ENCODE data around the gene ETDB. TPM values are rescaled to one million over a fixed set of nuclear protein-coding genes. Genes with fewer than 3 reads are reported as not detected.

ETDB gene
- total RNA-seq, 1 donor from 2014 or later, result not detected

DNA sequence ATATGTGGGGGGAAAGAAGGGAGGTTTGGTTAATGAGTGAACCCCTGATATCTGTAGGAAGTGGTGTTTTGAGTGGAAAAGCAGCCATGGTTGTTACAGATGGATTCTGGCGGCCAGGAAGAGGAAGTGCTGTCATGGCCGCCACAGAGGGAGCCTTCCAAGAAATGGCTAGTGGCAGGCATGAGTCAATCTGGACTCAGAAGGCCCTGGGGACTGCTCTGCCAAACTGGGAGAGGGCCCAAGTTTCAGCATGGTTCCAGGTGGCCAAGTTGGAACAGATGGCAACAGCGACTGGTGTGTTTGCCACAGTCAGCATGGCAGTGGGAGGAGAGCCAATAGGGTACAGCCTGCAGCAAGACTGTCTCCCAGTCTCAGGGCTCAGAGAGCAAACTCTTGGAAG lies 32.5 kb downstream of the ETDB start:
- Mint-ChIP-seq H3K27me3 (ENCODE audit: low read depth, unreplicated experiment) (no peaks in the 10 kb centered on the region), H3K4me1 (ENCODE audit: low read depth, unreplicated experiment) (no peaks in the 10 kb centered on the region), H3K36me3 (ENCODE audit: low read depth, unreplicated experiment) (no peaks in the 10 kb centered on the region), H3K4me3 (ENCODE audit: unreplicated experiment) (no peak overlapping the region), H3K9me3 (ENCODE audit: unreplicated experiment) (peaks cover 2% of the 10 kb centered on the region), H3K27ac (ENCODE audit: unreplicated experiment) (no peak overlapping the region)
- Histone ChIP-seq H3K9ac (ENCODE audit: low read length) (no peak overlapping the region), H3K4me2 (ENCODE audit: low read length) (no peak overlapping the region), H3K79me2 (ENCODE audit: insufficient read depth, low read length) (no peaks in the 10 kb centered on the region), H2AFZ (ENCODE audit: low read depth, low read length) (no peak overlapping the region), H3K36me3 (ENCODE audit: insufficient read depth, low read length) (no peaks in the 10 kb centered on the region), H3K27ac (ENCODE audit: low read depth, low read length) (no peak overlapping the region), H4K20me1 (ENCODE audit: insufficient read depth, low read length) (no peaks in the 10 kb centered on the region), H3K4me1 (ENCODE audit: insufficient read depth, low read length) (no peaks in the 10 kb centered on the region), H3K4me3 (ENCODE audit: insufficient read depth, low read depth, low read length) (no peak overlapping the region), H3K9me3 (ENCODE audit: insufficient read depth, low read depth, low read length) (no peaks in the 10 kb centered on the region), H3K27me3 (ENCODE audit: insufficient read depth, low read length) (no peaks in the 10 kb centered on the region)
- DNase-seq (ENCODE audit: low read depth), result no peak
- no peak for FAIRE-seq
- TF ChIP-seq, protein P1, sequence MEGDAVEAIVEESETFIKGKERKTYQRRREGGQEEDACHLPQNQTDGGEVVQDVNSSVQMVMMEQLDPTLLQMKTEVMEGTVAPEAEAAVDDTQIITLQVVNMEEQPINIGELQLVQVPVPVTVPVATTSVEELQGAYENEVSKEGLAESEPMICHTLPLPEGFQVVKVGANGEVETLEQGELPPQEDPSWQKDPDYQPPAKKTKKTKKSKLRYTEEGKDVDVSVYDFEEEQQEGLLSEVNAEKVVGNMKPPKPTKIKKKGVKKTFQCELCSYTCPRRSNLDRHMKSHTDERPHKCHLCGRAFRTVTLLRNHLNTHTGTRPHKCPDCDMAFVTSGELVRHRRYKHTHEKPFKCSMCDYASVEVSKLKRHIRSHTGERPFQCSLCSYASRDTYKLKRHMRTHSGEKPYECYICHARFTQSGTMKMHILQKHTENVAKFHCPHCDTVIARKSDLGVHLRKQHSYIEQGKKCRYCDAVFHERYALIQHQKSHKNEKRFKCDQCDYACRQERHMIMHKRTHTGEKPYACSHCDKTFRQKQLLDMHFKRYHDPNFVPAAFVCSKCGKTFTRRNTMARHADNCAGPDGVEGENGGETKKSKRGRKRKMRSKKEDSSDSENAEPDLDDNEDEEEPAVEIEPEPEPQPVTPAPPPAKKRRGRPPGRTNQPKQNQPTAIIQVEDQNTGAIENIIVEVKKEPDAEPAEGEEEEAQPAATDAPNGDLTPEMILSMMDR (IDR thresholded peaks at IDR 0.05; ENCODE audit: insufficient read depth, low read depth, low read length), result no peak
- TF ChIP-seq EZH2 (IDR thresholded peaks at IDR 0.05; ENCODE audit: insufficient read depth, low read length), result no peak

DNA sequence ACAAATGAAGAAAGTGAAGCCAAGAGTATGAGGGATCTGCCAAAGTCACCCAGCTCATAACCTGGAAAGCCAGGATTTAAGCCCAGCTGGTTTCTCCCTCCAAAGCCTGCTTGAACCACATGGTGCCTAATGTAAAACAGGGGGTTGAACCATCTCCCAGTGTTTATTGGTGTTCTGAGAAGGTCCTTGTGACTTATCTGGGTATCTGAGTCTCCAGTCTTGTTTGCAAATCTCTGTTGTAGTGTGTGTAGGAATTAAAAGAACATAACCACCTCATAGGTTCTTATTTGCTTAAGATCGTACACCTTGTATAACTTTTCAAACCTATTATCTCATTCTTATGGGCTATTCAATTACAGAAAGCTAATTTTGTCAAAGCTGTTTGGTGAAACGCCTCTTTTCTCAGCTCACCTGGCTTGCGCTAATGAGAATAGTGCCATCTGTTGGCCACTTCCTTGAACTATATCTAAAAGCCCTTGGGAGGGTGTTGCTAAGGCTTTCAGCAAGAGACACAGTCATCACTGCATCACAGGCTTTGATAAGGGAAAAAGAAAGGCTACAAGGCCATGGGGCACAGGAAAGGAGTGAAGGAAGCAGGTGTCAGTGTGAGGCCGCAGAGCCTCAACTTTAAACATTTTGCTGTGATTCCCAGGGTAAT lies 34.0 kb downstream of the ETDB start:
- Mint-ChIP-seq H3K36me3 (ENCODE audit: low read depth, unreplicated experiment) (no peaks in the 10 kb centered on the region), H3K27me3 (ENCODE audit: low read depth, unreplicated experiment) (no peaks in the 10 kb centered on the region), H3K9me3 (ENCODE audit: unreplicated experiment) (peaks cover 2% of the 10 kb centered on the region), H3K4me3 (ENCODE audit: unreplicated experiment) (no peak overlapping the region), H3K27ac (ENCODE audit: unreplicated experiment) (peak overlapping the region; percentile 14), H3K4me1 (ENCODE audit: low read depth, unreplicated experiment) (no peaks in the 10 kb centered on the region)
- H3K27me3 ChIP-seq (ENCODE audit: insufficient read depth, low read length), result no peaks in the 10 kb centered on the region
- no peak for TF ChIP-seq EZH2 (IDR thresholded peaks at IDR 0.05; ENCODE audit: insufficient read depth, low read length)
- TF ChIP-seq, protein P1 (IDR thresholded peaks at IDR 0.05; ENCODE audit: insufficient read depth, low read depth, low read length), result peak; percentile 57
- DNase-seq (ENCODE audit: low read depth) (peak; percentile 34), FAIRE-seq (peak; percentile 88)
- H3K4me1 ChIP-seq (ENCODE audit: insufficient read depth, low read length), result no peaks in the 10 kb centered on the region
- H2AFZ ChIP-seq (ENCODE audit: low read depth, low read length), result no peak overlapping the region
- H3K9me3 ChIP-seq (ENCODE audit: insufficient read depth, low read depth, low read length), result no peaks in the 10 kb centered on the region
- no peaks in the 10 kb centered on the region for H4K20me1 ChIP-seq (ENCODE audit: insufficient read depth, low read length)
- no peak overlapping the region for H3K4me3 ChIP-seq (ENCODE audit: insufficient read depth, low read depth, low read length)
- H3K9ac ChIP-seq (ENCODE audit: low read length), result no peak overlapping the region
- H3K79me2 ChIP-seq (ENCODE audit: insufficient read depth, low read length), result no peaks in the 10 kb centered on the region
- H3K4me2 ChIP-seq (ENCODE audit: low read length), result no peak overlapping the region
- no peaks in the 10 kb centered on the region for H3K36me3 ChIP-seq (ENCODE audit: insufficient read depth, low read length)
- H3K27ac ChIP-seq (ENCODE audit: low read depth, low read length), result no peak overlapping the region

DNA sequence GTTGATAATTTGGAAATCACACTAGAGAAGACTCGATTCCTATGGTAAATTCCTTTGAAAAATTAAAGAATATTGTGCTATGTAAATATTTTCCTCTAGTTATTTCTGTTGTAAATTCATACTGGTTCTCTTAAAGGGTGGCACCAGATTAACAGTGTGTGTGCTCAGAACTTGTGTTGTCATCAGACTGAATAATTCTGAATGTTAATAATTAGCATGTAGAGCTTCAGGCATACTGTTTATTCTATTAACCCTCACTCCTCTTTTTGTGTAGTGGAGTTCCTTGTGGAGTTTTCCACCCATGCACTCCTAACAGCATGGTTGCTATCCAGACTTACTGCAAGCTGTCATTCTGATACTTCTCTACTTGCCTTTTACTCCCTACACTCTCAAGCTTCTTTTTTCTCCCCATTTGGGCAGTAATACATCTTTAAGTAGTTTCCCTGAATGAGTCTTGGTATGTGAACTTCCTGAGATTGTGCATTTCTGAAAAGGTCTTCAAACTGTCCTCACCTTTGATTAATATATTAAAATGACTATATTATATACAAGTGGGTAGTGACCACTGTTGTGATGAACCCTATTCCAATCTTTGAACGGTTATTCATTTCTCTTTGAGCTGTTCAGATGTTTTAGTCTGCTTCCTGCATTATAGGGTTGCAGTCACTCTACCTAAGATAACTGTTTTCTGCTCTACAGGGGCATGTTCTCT lies 38.5 kb downstream of the ETDB start:
- H3K27me3 Mint-ChIP-seq (ENCODE audit: low read depth, unreplicated experiment), result no peaks in the 10 kb centered on the region
- H3K9me3 ChIP-seq (ENCODE audit: insufficient read depth, low read depth, low read length), result no peaks in the 10 kb centered on the region
- H3K27ac Mint-ChIP-seq (ENCODE audit: unreplicated experiment), result no peak overlapping the region
- H3K36me3 ChIP-seq (ENCODE audit: insufficient read depth, low read length), result no peaks in the 10 kb centered on the region
- H3K36me3 Mint-ChIP-seq (ENCODE audit: low read depth, unreplicated experiment), result no peaks in the 10 kb centered on the region
- H3K4me1 ChIP-seq (ENCODE audit: insufficient read depth, low read length), result no peaks in the 10 kb centered on the region
- no peak overlapping the region for H2AFZ ChIP-seq (ENCODE audit: low read depth, low read length)
- DNase-seq (ENCODE audit: low read depth) (no peak), FAIRE-seq (peak; percentile 75)
- no peaks in the 10 kb centered on the region for H3K27me3 ChIP-seq (ENCODE audit: insufficient read depth, low read length)
- no peaks in the 10 kb centered on the region for H3K9me3 Mint-ChIP-seq (ENCODE audit: unreplicated experiment)
- no peak for TF ChIP-seq EZH2 (IDR thresholded peaks at IDR 0.05; ENCODE audit: insufficient read depth, low read length)
- TF ChIP-seq, protein P1 (IDR thresholded peaks at IDR 0.05; ENCODE audit: insufficient read depth, low read depth, low read length), result no peak
- no peaks in the 10 kb centered on the region for H3K4me1 Mint-ChIP-seq (ENCODE audit: low read depth, unreplicated experiment)
- H3K9ac ChIP-seq (ENCODE audit: low read length), result no peak overlapping the region
- no peaks in the 10 kb centered on the region for H3K79me2 ChIP-seq (ENCODE audit: insufficient read depth, low read length)
- H4K20me1 ChIP-seq (ENCODE audit: insufficient read depth, low read length), result no peaks in the 10 kb centered on the region
- no peak overlapping the region for H3K4me3 Mint-ChIP-seq (ENCODE audit: unreplicated experiment)
- no peak overlapping the region for H3K4me2 ChIP-seq (ENCODE audit: low read length)
- H3K27ac ChIP-seq (ENCODE audit: low read depth, low read length), result no peak overlapping the region
- H3K4me3 ChIP-seq (ENCODE audit: insufficient read depth, low read depth, low read length), result no peak overlapping the region
